IMR-90 (cell line): ENCODE data around the gene CMTM6. TPM values are rescaled to one million over a fixed set of nuclear protein-coding genes. Genes with fewer than 3 reads are reported as not detected.
"Not testable (repeated sequence)": the region's sequence is repeated elsewhere in the genome, so short reads cannot be mapped to it uniquely, and the experiment has no call there.

Experiments used
- ATAC-seq: fragments of 200-7000 bp; cut with Tn5 transposase; 2 replicates; pipeline ENCODE4 v1.9.1; 2020; ENCODE audit warnings: low read depth, mild to moderate bottlenecking, moderate library complexity
- BruUV-seq: library from RNA; stranded (reverse); fragments of 400-500 nt; replicated peaks from 2 replicates; lab custom pipeline; 2021; lab: Mats Ljungman, UMichigan
- CTCF ChIA-PET: fragments of 300-600 bp; formaldehyde crosslinking; extraction: SDS; loops from one replicate; lab custom pipeline; 2021; ENCODE audit warnings: antibody characterized with exemption; lab: Yijun Ruan, JAX
- POLR2A ChIA-PET: fragments of 300-600 bp; sonication (Branson Sonifier 250); formaldehyde crosslinking; loops from one replicate; lab custom pipeline; 2022; ENCODE audit warnings: antibody characterized with exemption; ENCODE audit not compliant: unreplicated experiment; lab: Charles Lee
- DNase-seq: peaks from one replicate; pipeline ENCODE4 v3.0.0; 2013
- H2AFZ ChIP-seq: replicated peaks from 2 replicates; pipeline ENCODE3; 2013; ENCODE audit warnings: low read length, mild to moderate bottlenecking; ENCODE audit not compliant: poor library complexity
- H2AK5ac ChIP-seq: 2 replicates; pipeline ENCODE4 v1.6.1; 2013; ENCODE audit warnings: low read depth, low read length, inconsistent platforms
- H2AK9ac ChIP-seq: replicated peaks from 2 replicates; pipeline ENCODE3; 2013; ENCODE audit warnings: mild to moderate bottlenecking, low read depth, low read length, moderate library complexity; ENCODE audit not compliant: poor library complexity
- H2BK120ac ChIP-seq: 2 replicates; pipeline ENCODE4 v1.6.1; 2013; ENCODE audit warnings: low read depth, low read length, inconsistent platforms
- H2BK15ac ChIP-seq: 3 replicates; pipeline ENCODE4 v1.6.1; 2013; ENCODE audit warnings: low read depth, low read length, inconsistent platforms
- H2BK20ac ChIP-seq: 2 replicates; pipeline ENCODE4 v1.6.1; 2013; ENCODE audit warnings: low read depth, mild to moderate bottlenecking, inconsistent platforms, low read length, moderate library complexity
- H2BK5ac ChIP-seq: 2 replicates; pipeline ENCODE4 v1.6.1; 2013; ENCODE audit warnings: mild to moderate bottlenecking, low read depth, low read length, inconsistent platforms; ENCODE audit not compliant: poor library complexity, severe bottlenecking
- H3K14ac ChIP-seq: replicated peaks from 2 replicates; pipeline ENCODE4 v1.6.1; 2013; ENCODE audit warnings: low read depth, low read length, inconsistent platforms
- H3K18ac ChIP-seq: 2 replicates; pipeline ENCODE4 v1.6.1; 2013; ENCODE audit warnings: low read depth, low read length, control low read depth
- H3K23ac ChIP-seq: 2 replicates; pipeline ENCODE4 v1.6.1; 2013; ENCODE audit warnings: low read depth, low read length, inconsistent platforms
- H3K27ac ChIP-seq: 2 replicates; pipeline ENCODE4 v1.5.1; 2013; ENCODE audit warnings: mild to moderate bottlenecking, control low read depth, low read length; ENCODE audit not compliant: insufficient read depth
- H3K27me3 ChIP-seq: 2 replicates; pipeline ENCODE4 v1.6.1; 2013; ENCODE audit warnings: low read length; ENCODE audit not compliant: control insufficient read depth, insufficient read depth
- H3K36me3 ChIP-seq: 2 replicates; pipeline ENCODE4 v1.6.1; 2013; ENCODE audit warnings: low read length, mixed read lengths; ENCODE audit not compliant: control insufficient read depth, insufficient read depth
- H3K4ac ChIP-seq: 2 replicates; pipeline ENCODE4 v1.6.1; 2013; ENCODE audit warnings: low read depth, low read length, inconsistent platforms
- H3K4me1 ChIP-seq: 2 replicates; pipeline ENCODE4 v1.6.1; 2013; ENCODE audit warnings: low read length, mixed read lengths; ENCODE audit not compliant: control insufficient read depth, insufficient read depth
- H3K4me2 ChIP-seq: 2 replicates; pipeline ENCODE4 v1.6.1; 2013; ENCODE audit warnings: low read depth, mild to moderate bottlenecking, control low read depth, low read length, moderate library complexity
- H3K4me3 ChIP-seq: 2 replicates; pipeline ENCODE4 v1.5.1; 2013; ENCODE audit warnings: low read depth, mild to moderate bottlenecking, control low read depth, low read length, moderate library complexity; ENCODE audit not compliant: insufficient read depth
- H3K56ac ChIP-seq: 2 replicates; pipeline ENCODE4 v1.6.1; 2013; ENCODE audit warnings: low read length, inconsistent platforms; ENCODE audit not compliant: insufficient read depth; ENCODE audit errors: extremely low read depth
- H3K79me1 ChIP-seq, 2 experiments: 2 replicates each; pipeline ENCODE4 v1.6.1; 2013; ENCODE audit warnings: low read length in 2 of 2, inconsistent platforms in 1 of 2, low read depth in 1 of 2
- H3K9ac ChIP-seq: 2 replicates; pipeline ENCODE4 v1.6.1; 2013; ENCODE audit warnings: low read depth, low read length, control low read depth
- H3K9me1 ChIP-seq: 2 replicates; pipeline ENCODE4 v1.6.1; 2013; ENCODE audit warnings: low read length, inconsistent platforms; ENCODE audit not compliant: insufficient read depth
- H3K9me3 ChIP-seq: 2 replicates; pipeline ENCODE4 v1.6.1; 2013; ENCODE audit warnings: low read length; ENCODE audit not compliant: control insufficient read depth, insufficient read depth
- H4K20me1 ChIP-seq: 2 replicates; pipeline ENCODE4 v1.6.1; 2013; ENCODE audit warnings: low read length, inconsistent platforms; ENCODE audit not compliant: insufficient read depth
- H4K5ac ChIP-seq: 2 replicates; pipeline ENCODE4 v1.6.1; 2013; ENCODE audit warnings: mild to moderate bottlenecking, low read depth, low read length, control low read depth
- H4K8ac ChIP-seq, 2 experiments: 2 replicates each; pipeline ENCODE4 v1.6.1; 2013; ENCODE audit warnings: low read depth in 2 of 2, low read length in 2 of 2, control low read depth in 1 of 2, inconsistent platforms in 1 of 2
- H4K91ac ChIP-seq: 2 replicates; pipeline ENCODE4 v1.6.1; 2013; ENCODE audit warnings: low read depth, low read length, inconsistent platforms; ENCODE audit not compliant: insufficient read depth
- WGBS, 2 experiments: methylation state at CpG; one replicate each; pipeline versions ENCODE4 v1.1.5 to v1.1.7; 2013; ENCODE audit warnings: missing lambda C conversion rate in 2 of 2; ENCODE audit not compliant: insufficient read length in 1 of 2; ENCODE audit errors: extremely low coverage in 2 of 2; 5-methylcytosine and 5-hydroxymethylcytosine counted together
- dilution Hi-C: fragments of 300-500 bp; cut with HindIII; formaldehyde crosslinking; loops from one replicate; pipeline ENCODE4 v1.14.3; 2018; ENCODE audit warnings: low sequenced_read_pairs; ENCODE audit not compliant: unreplicated experiment
- in situ Hi-C: fragments of 300-500 bp; cut with MboI; formaldehyde crosslinking; loops from 3 replicates; pipeline ENCODE4 v1.14.3; 2019; ENCODE audit warnings: low sequenced_read_pairs, inconsistent platforms, mixed read lengths
- intact Hi-C: fragments of 100-400 bp; cut with micrococcal nuclease; formaldehyde crosslinking; loops from 2 replicates; pipeline ENCODE4 v1.10.0; 2022
- polyA plus RNA-seq, 3 experiments: library from polyadenylated mRNA; depleted of rRNA; stranded (reverse); fragments of >200 nt; gene quantifications; 2 replicates each; pipeline ENCODE4 v1.2.3, GENCODE V29; 2012; ENCODE audit warnings: low replicate concordance in 1 of 3
- total RNA-seq: library from RNA; depleted of rRNA; stranded (reverse); fragments of >200 nt; gene quantifications from 2 replicates; pipeline ENCODE4 v1.2.3, GENCODE V29; 2012

CMTM6 gene
- total and polyA plus RNA-seq, 2 of the 4 experiments (the other 2 are of a cell fraction), result 29.4 to 36.6 TPM

DNA sequence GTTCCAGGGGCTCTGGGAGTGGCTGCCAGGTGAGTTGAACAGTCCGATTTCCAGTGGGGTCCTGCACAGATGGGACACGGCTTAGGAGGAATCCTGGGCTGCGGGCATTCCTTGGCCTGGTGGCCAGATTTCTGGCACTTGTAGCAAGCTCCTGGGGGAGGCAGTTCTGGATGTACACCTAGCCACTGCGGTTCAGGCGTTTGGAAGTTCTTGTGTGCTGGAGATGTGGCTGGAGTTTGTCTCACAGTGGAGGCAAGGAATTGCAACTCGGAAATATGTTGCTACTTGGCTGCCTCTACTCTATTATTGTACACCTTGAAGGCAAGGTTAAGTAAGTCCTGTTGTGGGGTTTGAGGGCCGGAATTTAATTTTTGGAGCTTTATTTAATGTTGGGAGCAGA, 37.9 kb downstream of the CMTM6 start:
- DNase-seq, H3K14ac ChIP-seq, POLR2A ChIA-PET, H2AFZ ChIP-seq, H2BK5ac ChIP-seq, BruUV-seq, H3K18ac ChIP-seq, H3K27ac ChIP-seq, H3K4ac ChIP-seq, H3K36me3 ChIP-seq, CTCF ChIA-PET, H2BK15ac ChIP-seq, H4K91ac ChIP-seq, dilution Hi-C loops, H2BK120ac ChIP-seq, H3K23ac ChIP-seq, H2BK20ac ChIP-seq, H4K5ac ChIP-seq, H3K9ac ChIP-seq, H3K4me2 ChIP-seq, H3K56ac ChIP-seq, H2AK5ac ChIP-seq, H3K4me3 ChIP-seq, H2AK9ac ChIP-seq, H3K4me1 ChIP-seq, ATAC-seq, H4K8ac ChIP-seq, H3K9me3 ChIP-seq, H3K27me3 ChIP-seq: not testable (repeated sequence)
- Histone ChIP-seq H4K20me1 (peaks cover 17% of the 10 kb centered on the region), H3K9me1 (peaks cover 13% of the 10 kb centered on the region), H3K79me1 (peaks cover 8 to 15% of the 10 kb centered on the region in 2 experiments; a peak in 3 of 4 replicates)
- no CpG with 5 or more reads among the region's 7 CpGs for WGBS, 2 experiments
- in situ Hi-C loops (loop anchor here (5.0 kb wide), 2 partner anchors 72 to 167 kb away; partner anchors contain the start of gene CMTM7), intact Hi-C loops (loop anchor here (10.0 kb wide), 1 partner anchor 290 kb away; no protein-coding TSS in a partner anchor)

DNA sequence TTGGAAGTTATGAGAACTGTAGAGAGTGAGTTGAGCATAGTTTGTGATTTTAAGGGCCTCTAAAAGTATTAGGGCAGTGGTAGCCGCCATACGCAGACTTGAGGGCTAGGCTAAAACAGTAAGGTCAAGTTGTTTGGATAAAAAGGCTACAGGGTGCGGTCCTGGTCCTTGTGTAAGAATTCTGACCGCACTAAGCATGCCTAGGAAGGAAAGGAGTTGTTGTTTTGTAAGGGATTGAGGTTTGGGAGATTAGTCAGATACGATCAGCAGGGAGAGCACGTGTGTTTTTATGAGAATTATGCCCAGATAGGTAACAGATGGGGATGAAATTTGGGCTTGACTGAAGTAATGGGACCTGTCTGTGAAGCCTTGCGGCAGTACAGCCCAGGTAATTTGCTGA, 39.2 kb downstream of the CMTM6 start:
- H3K9ac ChIP-seq, H3K18ac ChIP-seq, H3K56ac ChIP-seq, H4K20me1 ChIP-seq, ATAC-seq, H4K5ac ChIP-seq, H4K91ac ChIP-seq, POLR2A ChIA-PET, H3K9me3 ChIP-seq, H3K27ac ChIP-seq, BruUV-seq, H2AK5ac ChIP-seq, H3K4me3 ChIP-seq, H4K8ac ChIP-seq, H3K9me1 ChIP-seq, H2AK9ac ChIP-seq, H3K23ac ChIP-seq, H3K36me3 ChIP-seq, H3K27me3 ChIP-seq, H3K14ac ChIP-seq, H2BK15ac ChIP-seq, DNase-seq, H3K4me1 ChIP-seq, H3K4ac ChIP-seq, H2BK20ac ChIP-seq, in situ Hi-C loops, H3K4me2 ChIP-seq, H3K79me1 ChIP-seq, CTCF ChIA-PET, H2BK120ac ChIP-seq, H2AFZ ChIP-seq, dilution Hi-C loops, H2BK5ac ChIP-seq: not testable (repeated sequence)
- intact Hi-C loops, result loop anchor here (10.0 kb wide), 1 partner anchor 289 kb away; no protein-coding TSS in a partner anchor
- 97% methylated on average over 5 of the region's 7 CpGs; no CpG with 5 or more reads in 1 of the 2 experiments for WGBS, 2 experiments
